Right ventricle myocardium superior (tissue), 1 donor: ENCODE results near the gene RAB20. TPM values are rescaled to one million over a fixed set of nuclear protein-coding genes. Genes with fewer than 3 reads are reported as not detected.
A peak's percentile ranks its signal among the peaks of the same experiment; 100 is the strongest.
"Not testable (repeated sequence)": the region's sequence is repeated elsewhere in the genome, so short reads cannot be mapped to it uniquely, and the experiment has no call there.

Experiments used
- ATAC-seq: fragments of 200-7000 bp; cut with Tn5 transposase; one replicate; pipeline ENCODE4 v1.9.1; 2020; ENCODE audit warnings: mild to moderate bottlenecking; ENCODE audit not compliant: poor library complexity
- DNase-seq: peaks from one replicate; pipeline ENCODE4 v3.0.0-alpha.2; 2020
- intact Hi-C: fragments of 100-400 bp; cut with DNase I; formaldehyde crosslinking; loops from one replicate; pipeline ENCODE4 v1.11.2; 2022
- long read RNA-seq: library from polyadenylated mRNA; unstranded; transcript quantifications from one replicate; pipeline ENCODE4 v2.0.0, GENCODE V29; 2021
- total RNA-seq: library from RNA; stranded (reverse); fragmentation: NEBNext Ultra II Directional; extraction: Animal tissue kit (Norgen Biotek cat#: 25700); gene quantifications from one replicate; pipeline ENCODE4 v1.2.1, GENCODE V29; 2021
- donor health status: DM: no; HTN: yes; CAD: no; lungs with severe emphysema.

RAB20 gene
- total RNA-seq, result 10.0 TPM
- long read RNA-seq, transcript RAB20-201 (2 exons, 1,518 nt), result major isoform, 29 of 31 reads
- long read RNA-seq, partial matches to known transcripts, result 1 of 31 reads
- long read RNA-seq, other reads (novel, unspliced or antisense), result 1 of 31 reads

- intact Hi-C loops, result loop anchor here (10.0 kb wide), 1 partner anchor 57 kb away; no protein-coding TSS in a partner anchor
- DNase-seq (peak; percentile 92), ATAC-seq (peak; percentile 83)
These were observed at the start of gene RAB20 for GRCh38 chr13:110561344-110562035. Gene RAB20, minus strand, starts transcription at chr13:110561722. Its CDS starts 203 bp downstream, at chr13:110561519.

GRCh38 chr13:110610955-110611595 is 49.6 kb upstream of the RAB20 start:
- intact Hi-C loops, result no loop called here
- no peak for ATAC-seq
- no peak for DNase-seq

- intact Hi-C loops, result no loop called here
- no peak for DNase-seq
- ATAC-seq, result no peak
These were observed 46.2 kb upstream of the RAB20 start for GRCh38 chr13:110607675-110608224.

GRCh38 chr13:110606281-110606680 is 44.8 kb upstream of the RAB20 start:
- intact Hi-C loops, ATAC-seq, DNase-seq: not testable (repeated sequence)

GRCh38 chr13:110605132-110605531 is 43.6 kb upstream of the RAB20 start:
- intact Hi-C loops, result no loop called here
- ATAC-seq (no peak), DNase-seq (no peak)

- intact Hi-C loops, result no loop called here
- no peak for DNase-seq
- no peak for ATAC-seq
These were observed 39.5 kb upstream of the RAB20 start for GRCh38 chr13:110600980-110601379.

- DNase-seq (no peak), ATAC-seq (no peak)
- intact Hi-C loops, result no loop called here
These were observed 38.8 kb upstream of the RAB20 start for GRCh38 chr13:110600261-110600819.

- intact Hi-C loops, result loop anchor here (5.0 to 10.0 kb wide), 2 partner anchors 220 to 458 kb away; no protein-coding TSS in a partner anchor
- DNase-seq, result no peak
- no peak for ATAC-seq
These were observed 35.6 kb upstream of the RAB20 start for GRCh38 chr13:110597041-110597689.

GRCh38 chr13:110593430-110594130 is 32.1 kb upstream of the RAB20 start:
- ATAC-seq, result peak; percentile 95

GRCh38 chr13:110592665-110593064 is 31.1 kb upstream of the RAB20 start:
- ATAC-seq (no peak), DNase-seq (no peak)
- intact Hi-C loops, result loop anchor here (10.0 kb wide), 1 partner anchor 462 kb away; no protein-coding TSS in a partner anchor

More at GRCh38 chr13:110593430-110594130, 32.1 kb upstream of the RAB20 start:
- no peak for DNase-seq
- intact Hi-C loops, result loop anchor here (10.0 kb wide), 1 partner anchor 461 kb away; no protein-coding TSS in a partner anchor

- ATAC-seq (no peak), DNase-seq (no peak)
- intact Hi-C loops, result loop anchor here (10.0 kb wide), 1 partner anchor 464 kb away; no protein-coding TSS in a partner anchor
These were observed 29.1 kb upstream of the RAB20 start for GRCh38 chr13:110590577-110590976.

- intact Hi-C loops, result loop anchor here (10.0 kb wide), 1 partner anchor 465 kb away; no protein-coding TSS in a partner anchor
- DNase-seq (no peak), ATAC-seq (no peak)
These were observed 28.4 kb upstream of the RAB20 start for GRCh38 chr13:110589793-110590390.

GRCh38 chr13:110583178-110583865 is 21.8 kb upstream of the RAB20 start:
- no peak for DNase-seq
- intact Hi-C loops, result no loop called here
- ATAC-seq, result no peak

GRCh38 chr13:110582421-110582954 is 21.0 kb upstream of the RAB20 start:
- intact Hi-C loops, result no loop called here
- ATAC-seq (no peak), DNase-seq (no peak)

GRCh38 chr13:110581506-110582185 is 20.1 kb upstream of the RAB20 start:
- ATAC-seq, result no peak
- no peak for DNase-seq
- intact Hi-C loops, result no loop called here

- ATAC-seq, result no peak
- no peak for DNase-seq
- intact Hi-C loops, result no loop called here
These were observed 19.3 kb upstream of the RAB20 start for GRCh38 chr13:110580800-110581199.
